D721Med (cell line): ENCODE data around the gene NUP107.

Source experiments
- DNase-seq: peaks from one replicate; pipeline ENCODE4 v3.0.0; 2011; ENCODE audit warnings: low spot score; ENCODE audit not compliant: insufficient read length
- FAIRE-seq: peaks from 2 replicates; lab custom pipeline; 2011; peaks lifted over from hg19 to GRCh38; lab: Jason Lieb, UNC
- TF ChIP-seq, protein P1 (sequence below): IDR thresholded peaks from 2 replicates; pipeline ENCODE4 v1.5.1; 2012; ENCODE audit warnings: mild to moderate bottlenecking, control low read depth; ENCODE audit not compliant: insufficient read depth; ENCODE audit errors: missing control alignments

Gene NUP107

DNA sequence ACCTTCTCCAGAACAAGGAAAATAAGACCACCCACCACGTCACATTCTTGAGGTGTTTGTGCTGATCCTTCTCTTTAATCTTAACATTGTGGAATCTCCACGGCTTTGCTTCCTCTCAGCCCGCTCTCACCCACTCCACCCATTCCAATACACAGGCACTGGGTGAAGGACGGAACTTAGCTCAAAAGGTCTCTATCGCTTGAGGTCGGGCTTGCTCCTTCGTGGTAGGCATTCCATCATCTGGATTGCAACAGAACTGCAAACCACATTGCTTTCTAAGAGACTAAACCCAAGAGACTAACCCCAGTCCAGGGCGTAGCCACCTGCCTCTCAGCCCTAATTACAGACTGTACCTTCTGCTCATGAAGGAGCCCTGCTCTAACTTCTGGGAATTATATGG is 97.2 kb downstream of the NUP107 start:
- TF ChIP-seq, protein P1, sequence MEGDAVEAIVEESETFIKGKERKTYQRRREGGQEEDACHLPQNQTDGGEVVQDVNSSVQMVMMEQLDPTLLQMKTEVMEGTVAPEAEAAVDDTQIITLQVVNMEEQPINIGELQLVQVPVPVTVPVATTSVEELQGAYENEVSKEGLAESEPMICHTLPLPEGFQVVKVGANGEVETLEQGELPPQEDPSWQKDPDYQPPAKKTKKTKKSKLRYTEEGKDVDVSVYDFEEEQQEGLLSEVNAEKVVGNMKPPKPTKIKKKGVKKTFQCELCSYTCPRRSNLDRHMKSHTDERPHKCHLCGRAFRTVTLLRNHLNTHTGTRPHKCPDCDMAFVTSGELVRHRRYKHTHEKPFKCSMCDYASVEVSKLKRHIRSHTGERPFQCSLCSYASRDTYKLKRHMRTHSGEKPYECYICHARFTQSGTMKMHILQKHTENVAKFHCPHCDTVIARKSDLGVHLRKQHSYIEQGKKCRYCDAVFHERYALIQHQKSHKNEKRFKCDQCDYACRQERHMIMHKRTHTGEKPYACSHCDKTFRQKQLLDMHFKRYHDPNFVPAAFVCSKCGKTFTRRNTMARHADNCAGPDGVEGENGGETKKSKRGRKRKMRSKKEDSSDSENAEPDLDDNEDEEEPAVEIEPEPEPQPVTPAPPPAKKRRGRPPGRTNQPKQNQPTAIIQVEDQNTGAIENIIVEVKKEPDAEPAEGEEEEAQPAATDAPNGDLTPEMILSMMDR: no peak
- DNase-seq: no peak
- FAIRE-seq: no peak

DNA sequence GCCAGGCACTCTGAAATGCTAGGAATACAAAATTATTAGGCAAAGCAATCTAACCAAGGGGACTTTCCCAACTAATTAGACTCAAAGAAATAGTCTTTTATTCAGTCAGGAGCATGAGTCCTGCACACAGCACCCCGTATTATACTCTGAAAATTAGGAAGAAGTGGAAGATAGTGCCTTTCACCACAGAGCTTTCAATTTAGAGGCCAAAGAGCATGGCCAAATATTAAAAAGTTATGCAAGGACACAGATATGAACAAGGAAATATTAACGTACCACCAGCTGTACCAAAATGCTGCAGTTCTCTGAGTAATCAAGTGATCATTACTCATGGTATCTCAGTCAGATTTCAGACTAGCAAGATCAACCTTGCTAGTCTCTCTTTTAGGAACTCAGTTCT is 98.6 kb downstream of the NUP107 start:
- FAIRE-seq (no peak), DNase-seq (no peak)
- TF ChIP-seq, protein P1: no peak

DNA sequence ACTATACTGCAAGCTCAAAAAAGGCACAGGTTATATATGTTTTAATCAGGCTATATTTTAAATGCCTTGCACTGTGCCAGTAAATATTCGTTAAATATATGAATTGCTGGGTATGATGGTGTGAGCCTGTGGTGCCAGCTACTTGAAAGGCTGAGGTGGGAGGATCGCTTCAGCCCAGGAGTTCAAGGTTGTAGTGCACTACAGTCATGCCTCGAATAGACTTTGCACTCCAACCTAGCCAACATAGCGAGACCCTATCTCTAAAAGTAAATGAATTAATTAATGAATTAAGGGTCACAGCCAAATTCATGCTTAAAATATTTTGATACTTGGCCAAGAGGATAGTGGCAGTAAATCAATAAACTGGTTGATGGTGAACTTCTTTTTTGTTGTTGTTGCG is 99.0 kb downstream of the NUP107 start:
- DNase-seq (no peak), FAIRE-seq (no peak)
- TF ChIP-seq, protein P1: no peak

DNA sequence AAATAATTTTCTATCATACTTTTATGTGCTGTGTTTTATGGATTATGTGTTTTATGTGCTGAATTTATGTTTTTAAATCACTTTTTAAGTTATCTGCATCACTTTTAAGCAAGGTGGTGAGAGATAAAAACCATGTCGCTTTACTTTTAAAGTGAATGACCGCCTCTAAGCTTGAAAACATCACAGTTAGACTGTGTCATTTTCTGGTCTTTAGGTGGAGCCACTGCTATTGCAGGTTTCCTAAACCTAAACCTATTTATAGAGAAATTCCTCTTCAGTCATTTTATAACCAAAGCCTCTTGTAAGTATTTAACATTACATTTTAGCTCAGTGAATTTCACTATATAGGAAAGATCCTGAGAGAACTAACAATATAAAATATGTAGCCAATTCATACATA is 100.2 kb downstream of the NUP107 start:
- TF ChIP-seq, protein P1: no peak
- DNase-seq (no peak), FAIRE-seq (no peak)

DNA sequence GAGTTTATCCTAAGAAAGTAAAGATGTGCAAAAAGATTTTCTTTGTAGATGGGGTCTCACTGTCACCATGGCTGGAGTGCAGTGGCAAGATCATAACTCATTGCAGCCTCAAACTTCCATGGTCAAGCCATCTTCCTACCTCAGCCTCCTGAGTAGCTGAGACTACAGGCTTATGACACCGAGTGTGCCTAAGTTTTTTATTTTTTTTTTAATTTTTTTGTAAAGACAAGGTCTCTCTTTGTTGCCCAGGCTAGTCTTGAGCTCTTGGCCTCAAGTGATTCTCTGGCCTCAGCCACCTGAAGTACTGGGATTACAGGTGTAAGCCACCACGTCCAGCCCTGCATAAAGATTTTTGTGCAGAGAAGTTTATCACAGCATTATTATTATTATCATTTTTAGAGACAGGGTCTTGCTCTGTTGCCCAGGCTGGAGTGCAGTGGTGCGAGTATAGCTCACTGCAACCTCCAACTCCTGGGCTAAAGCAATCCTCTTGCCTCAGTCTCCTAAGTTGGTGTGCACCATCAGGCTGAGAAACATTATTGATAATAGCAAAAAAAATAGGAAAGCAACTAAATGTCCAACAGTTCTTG is 101.9 kb downstream of the NUP107 start:
- FAIRE-seq (no peak), DNase-seq (no peak)
- TF ChIP-seq, protein P1: no peak

DNA sequence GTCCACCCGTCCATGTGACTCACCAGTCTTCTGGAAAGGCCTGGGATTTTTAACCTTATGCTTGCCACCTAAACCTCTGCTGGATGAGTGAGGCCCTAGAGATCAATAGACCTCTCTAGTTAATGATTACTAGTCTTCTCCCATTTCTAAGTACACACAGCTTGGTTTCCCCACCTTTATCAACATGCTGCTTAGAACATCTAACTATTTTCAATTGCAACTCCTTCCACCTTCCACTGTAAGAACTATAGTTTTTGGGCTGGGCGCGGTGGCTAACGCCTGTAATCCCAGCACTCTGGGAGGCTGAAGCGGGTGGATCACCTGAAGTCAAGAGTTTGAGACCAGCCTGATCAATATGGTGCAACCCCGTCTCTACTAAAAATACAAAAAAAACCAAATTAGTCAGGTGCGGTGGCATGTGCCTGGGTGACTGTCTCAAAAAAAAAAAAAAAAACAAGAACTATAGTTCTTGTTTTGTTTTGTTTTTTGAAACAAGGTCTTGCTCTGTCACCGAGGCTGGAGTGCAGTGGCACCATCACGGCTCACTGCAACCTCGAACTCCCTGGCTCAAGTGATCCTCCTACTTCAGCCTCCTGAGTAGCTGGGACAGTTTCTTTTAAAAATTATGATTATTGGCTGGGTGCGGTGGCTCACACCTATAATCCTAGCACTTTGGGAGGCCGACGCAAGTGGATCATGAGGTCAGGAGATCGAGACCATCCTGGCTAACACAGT is 102.5 kb downstream of the NUP107 start:
- TF ChIP-seq, protein P1: no peak
- no peak for FAIRE-seq
- DNase-seq: no peak

DNA sequence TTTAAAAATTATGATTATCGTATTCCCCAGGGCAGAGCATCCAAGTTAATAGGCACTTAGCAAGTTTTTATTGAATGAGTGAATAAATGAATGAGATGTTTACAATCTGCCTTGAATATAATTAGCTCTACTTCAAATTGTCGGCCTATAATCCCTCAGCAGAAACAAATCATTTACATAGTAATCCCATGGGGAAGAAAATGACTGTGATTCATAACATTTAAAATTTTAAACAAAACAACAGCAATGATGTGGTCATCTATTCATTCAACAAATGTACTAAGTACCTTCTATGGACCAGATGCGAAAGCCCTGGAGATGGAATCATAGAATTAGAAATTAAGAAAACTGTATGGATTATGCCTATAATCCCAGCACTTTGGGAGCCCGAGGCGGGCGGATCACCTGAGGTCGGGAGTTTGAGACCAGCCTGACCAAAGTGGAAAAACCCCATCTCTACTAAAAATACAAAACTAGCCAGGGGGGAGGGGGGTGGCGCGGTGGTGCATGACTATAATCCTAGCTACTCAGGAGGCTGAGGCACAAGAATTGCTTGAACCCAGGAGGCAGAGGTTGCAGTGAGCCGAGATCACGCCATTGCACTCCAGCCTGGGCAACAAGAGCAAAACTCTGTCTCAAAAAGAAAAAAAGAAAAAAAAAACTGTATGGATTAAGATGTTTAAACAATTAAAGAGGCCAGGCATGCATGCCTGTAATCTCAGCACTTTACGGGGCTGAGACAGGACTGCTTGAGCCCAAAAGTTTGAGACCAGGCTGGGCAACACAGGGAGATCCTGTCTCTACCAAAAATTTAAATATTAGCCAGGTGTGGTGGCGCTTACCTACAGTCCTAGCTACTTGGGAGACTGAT is 103.5 kb downstream of the NUP107 start:
- no peak for FAIRE-seq
- TF ChIP-seq, protein P1: no peak
- DNase-seq: no peak
